Common myeloid progenitor, CD34-positive (primary cell): Measurements from ENCODE around the gene RFXAP.

Experiments
- CTCF ChIA-PET: fragments of 350-600 bp; sonication (Branson Sonifier 250); formaldehyde crosslinking; loops from one replicate; lab custom pipeline; 2021; ENCODE audit warnings: antibody characterized with exemption; lab: Charles Lee
- POLR2A ChIA-PET: fragments of 350-600 bp; sonication (Branson Sonifier 250); formaldehyde crosslinking; loops from one replicate; lab custom pipeline; 2021; ENCODE audit warnings: antibody characterized with exemption; lab: Charles Lee
- DNase-seq, 3 donors: peaks; one replicate each; pipeline versions ENCODE4 v3.0.0 to v3.0.0-alpha.2; 2013
- H3K27ac ChIP-seq, 2 experiments: 1 replicate in 1 of 2; 2 replicates in 1 of 2; pipeline ENCODE4 v1.7.0; 2013; ENCODE audit warnings: inconsistent platforms in 2 of 2, low read length in 2 of 2, mild to moderate bottlenecking in 2 of 2, low read depth in 1 of 2, moderate library complexity in 1 of 2; ENCODE audit not compliant: severe bottlenecking in 2 of 2, insufficient read depth in 1 of 2, poor library complexity in 1 of 2
- H3K27me3 ChIP-seq, 5 experiments: replicated peaks in 2 of 5; 1 replicate in 3 of 5; 2 replicates in 2 of 5; pipeline versions ENCODE4 v1.6.1 to v1.7.0; 2013; ENCODE audit warnings: low read length in 4 of 5, mild to moderate bottlenecking in 2 of 5, moderate library complexity in 2 of 5, inconsistent platforms in 1 of 5; ENCODE audit not compliant: insufficient read depth in 5 of 5, control insufficient read depth in 4 of 5
- H3K36me3 ChIP-seq, 4 experiments: 1 replicate in 2 of 4; 2 replicates in 2 of 4; pipeline versions ENCODE4 v1.6.1 to v1.7.0; 2013; ENCODE audit warnings: low read length in 3 of 4, control low read depth in 1 of 4, mild to moderate bottlenecking in 1 of 4; ENCODE audit not compliant: control insufficient read depth in 4 of 4, insufficient read depth in 4 of 4
- H3K4me1 ChIP-seq, 4 experiments: 1 replicate in 3 of 4; 2 replicates in 1 of 4; pipeline versions ENCODE4 v1.6.1 to v1.7.1; 2013; ENCODE audit warnings: low read length in 3 of 4, mild to moderate bottlenecking in 3 of 4, control low read depth in 1 of 4, inconsistent platforms in 1 of 4, moderate library complexity in 1 of 4; ENCODE audit not compliant: control insufficient read depth in 4 of 4, insufficient read depth in 4 of 4; ENCODE audit errors: control extremely low read depth in 1 of 4
- H3K4me3 ChIP-seq, 7 experiments: 1 replicate in 4 of 7; 2 replicates in 3 of 7; pipeline versions ENCODE4 v1.5.1 to v1.7.0; 2013; ENCODE audit warnings: mild to moderate bottlenecking in 7 of 7, low read length in 6 of 7, moderate library complexity in 6 of 7, inconsistent platforms in 2 of 7, low read depth in 2 of 7, control low read depth in 1 of 7; ENCODE audit not compliant: insufficient read depth in 4 of 7, control insufficient read depth in 1 of 7; ENCODE audit errors: extremely low read depth in 1 of 7
- H3K9me3 ChIP-seq, 5 experiments: 1 replicate in 4 of 5; 2 replicates in 1 of 5; pipeline versions ENCODE4 v1.6.1 to v1.7.1; 2013; ENCODE audit warnings: low read length in 4 of 5, mild to moderate bottlenecking in 2 of 5, inconsistent platforms in 1 of 5, low read depth in 1 of 5, moderate library complexity in 1 of 5; ENCODE audit not compliant: control insufficient read depth in 4 of 5, insufficient read depth in 2 of 5; ENCODE audit errors: control extremely low read depth in 1 of 5
- WGBS: methylation state at CpG from one replicate; pipeline ENCODE4 v1.1.5; 2013; ENCODE audit not compliant: insufficient coverage; 5-methylcytosine and 5-hydroxymethylcytosine counted together

RFXAP gene

GRCh38 chr13:36847606-36848005 is 28.6 kb downstream of the RFXAP start:
- ChIA-PET POLR2A (interaction anchor here (0.6 kb wide), 1 partner anchor 73 kb away, joined by 4 read pairs; the partner anchor contains the start of gene SMAD9), CTCF (interaction anchor here (1.7 to 2.8 kb wide), 3 partner anchors 11 to 133 kb away, joined by 5 to 9 read pairs (median 8); no protein-coding TSS in a partner anchor)
- Histone ChIP-seq H3K9me3 (no peaks in the 10 kb centered on the region), H3K4me3 (no peak overlapping the region), H3K36me3 (no peaks in the 10 kb centered on the region), H3K4me1 (no peaks in the 10 kb centered on the region), H3K27me3 (no peaks in the 10 kb centered on the region), H3K27ac (no peak overlapping the region)
- 70% methylated on average over 9 of the region's 9 CpGs for WGBS
- no peak for DNase-seq

DNA sequence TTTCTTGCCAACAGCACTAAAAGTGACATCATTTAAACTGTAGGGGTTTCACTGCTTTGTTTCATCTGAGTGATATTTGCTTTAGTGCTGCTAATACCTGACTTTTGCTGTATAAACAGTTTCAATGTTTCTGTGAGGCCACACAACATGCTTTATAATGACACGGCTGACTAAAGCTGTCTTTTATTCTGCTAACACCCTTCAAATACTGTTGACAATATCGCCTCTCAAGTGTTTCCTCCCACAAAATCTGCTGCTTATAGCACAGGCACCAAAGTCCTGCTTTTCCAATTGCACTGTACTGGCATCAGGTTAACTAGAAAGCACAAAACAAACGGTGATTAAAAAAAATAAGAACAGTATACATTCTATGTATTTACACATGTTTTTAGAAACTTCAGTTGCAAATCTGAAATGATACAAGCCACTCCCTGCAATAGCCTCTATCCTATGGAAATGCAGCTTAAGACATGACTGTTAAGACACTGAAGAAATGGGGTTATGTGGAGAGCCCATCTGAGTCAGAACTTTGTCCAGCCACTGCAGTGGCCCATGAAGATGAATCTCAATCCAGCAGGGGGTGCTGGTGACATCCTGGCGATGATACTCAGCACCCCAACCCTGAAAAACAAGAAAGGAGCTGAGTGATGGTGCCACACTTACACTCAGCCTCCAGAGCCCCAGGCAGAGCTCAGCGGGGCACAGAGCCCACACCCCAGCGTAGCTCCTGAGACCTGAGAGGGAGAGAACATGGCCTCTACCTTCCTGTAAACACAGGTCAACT is 29.4 kb downstream of the RFXAP start:
- Histone ChIP-seq H3K9me3 (no peaks in the 10 kb centered on the region), H3K27me3 (no peaks in the 10 kb centered on the region), H3K4me1 (no peaks in the 10 kb centered on the region), H3K4me3 (no peak overlapping the region), H3K27ac (no peak overlapping the region), H3K36me3 (no peaks in the 10 kb centered on the region)
- ChIA-PET CTCF (interaction anchor here (0.6 to 2.8 kb wide), 4 partner anchors 10 to 132 kb away, joined by 4 to 9 read pairs (median 6); no protein-coding TSS in a partner anchor), POLR2A (no interaction called here)
- DNase-seq: peak in 2 of 3 donors; percentile 30 to 35
- 64% methylated on average over 4 of the region's 6 CpGs for WGBS

- Histone ChIP-seq H3K27ac (no peak overlapping the region), H3K36me3 (no peaks in the 10 kb centered on the region), H3K4me3 (no peak overlapping the region), H3K27me3 (no peaks in the 10 kb centered on the region), H3K4me1 (no peaks in the 10 kb centered on the region), H3K9me3 (no peaks in the 10 kb centered on the region)
- POLR2A ChIA-PET: no interaction called here
- WGBS: 81% methylated on average over 10 of the region's 13 CpGs
- CTCF ChIA-PET: interaction anchor here (1.0 to 1.7 kb wide), 2 partner anchors 9 kb away, joined by 3 to 5 read pairs; no protein-coding TSS in a partner anchor
- peak in 2 of 3 donors; percentile 31 to 38 for DNase-seq
Measured at GRCh38 chr13:36850790-36851438, 31.9 kb downstream of the RFXAP start.

DNA sequence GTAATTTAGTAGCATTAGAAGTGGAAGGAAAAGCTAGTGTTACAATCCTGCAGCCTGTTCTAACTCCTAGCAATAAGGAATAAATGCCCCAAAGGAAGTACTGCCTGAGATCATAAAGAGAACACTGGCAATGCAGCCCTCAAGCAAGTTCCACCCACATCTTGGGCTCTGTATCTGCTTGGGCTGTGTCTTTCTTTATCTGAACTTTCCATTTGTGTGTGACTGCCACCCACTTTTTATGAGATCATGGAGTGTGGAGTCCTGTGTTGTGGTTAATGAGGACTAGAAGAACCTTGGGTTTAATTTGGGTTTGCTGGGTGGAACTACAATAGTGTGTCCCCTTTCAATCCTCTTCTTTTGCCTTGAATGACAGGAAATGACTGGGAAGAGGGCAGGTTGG is 38.2 kb downstream of the RFXAP start:
- no peaks in the 10 kb centered on the region for H3K4me1 ChIP-seq
- ChIA-PET POLR2A (no interaction called here), CTCF (interaction anchor here (0.8 to 8.4 kb wide), 7 partner anchors 8 to 327 kb away, joined by 3 to 78 read pairs (median 3); partner anchors contain the start of gene ALG5)
- no peaks in the 10 kb centered on the region for H3K36me3 ChIP-seq
- no peak for DNase-seq
- no peak overlapping the region for H3K4me3 ChIP-seq
- H3K27ac ChIP-seq: no peak overlapping the region
- no peaks in the 10 kb centered on the region for H3K9me3 ChIP-seq
- H3K27me3 ChIP-seq: no peaks in the 10 kb centered on the region

GRCh38 chr13:36858290-36858689 is 39.3 kb downstream of the RFXAP start:
- no peaks in the 10 kb centered on the region for H3K27me3 ChIP-seq
- H3K4me3 ChIP-seq: no peak overlapping the region
- no peak overlapping the region for H3K27ac ChIP-seq
- no peaks in the 10 kb centered on the region for H3K9me3 ChIP-seq
- ChIA-PET POLR2A (no interaction called here), CTCF (interaction anchor here (0.7 to 8.4 kb wide), 10 partner anchors 9 to 328 kb away, joined by 3 to 78 read pairs (median 4); partner anchors contain the start of gene ALG5)
- DNase-seq: peak; percentile 41 to 62 (median 62)
- H3K4me1 ChIP-seq: no peaks in the 10 kb centered on the region
- WGBS: 51% methylated on average over 3 of the region's 3 CpGs
- H3K36me3 ChIP-seq: no peaks in the 10 kb centered on the region

GRCh38 chr13:36859259-36859658 is 40.2 kb downstream of the RFXAP start:
- no peaks in the 10 kb centered on the region for H3K27me3 ChIP-seq
- no peaks in the 10 kb centered on the region for H3K36me3 ChIP-seq
- no peaks in the 10 kb centered on the region for H3K9me3 ChIP-seq
- H3K27ac ChIP-seq: no peak overlapping the region
- no peaks in the 10 kb centered on the region for H3K4me1 ChIP-seq
- H3K4me3 ChIP-seq: no peak overlapping the region
- CTCF ChIA-PET: interaction anchor here (1.0 to 8.4 kb wide), 7 partner anchors 9 to 211 kb away, joined by 3 to 78 read pairs (median 5); no protein-coding TSS in a partner anchor
- POLR2A ChIA-PET: no interaction called here
- 96% methylated on average over 3 of the region's 4 CpGs for WGBS
- no peak for DNase-seq
